GM12878 (cell line): ENCODE measurements around the gene EAF1. TPM values are rescaled to one million over a fixed set of nuclear protein-coding genes. Genes with fewer than 3 reads are reported as not detected.

Experiments used
- ATAC-seq: fragments of 200-7000 bp; cut with Tn5 transposase; 3 replicates; pipeline ENCODE4 v1.9.1; 2020; ENCODE audit warnings: mild to moderate bottlenecking, moderate library complexity
- BruUV-seq: library from RNA; stranded (reverse); fragments of 400-500 nt; replicated peaks from 2 replicates; lab custom pipeline; 2021; lab: Mats Ljungman, UMichigan
- CTCF ChIA-PET: fragments of 300-600 bp; sonication (Branson Sonifier 250); formaldehyde crosslinking; extraction: SDS; loops from one replicate; lab custom pipeline; 2021; ENCODE audit warnings: inconsistent platforms; lab: Yijun Ruan, JAX
- POLR2A ChIA-PET: fragments of 350-600 bp; formaldehyde crosslinking; extraction: SDS; loops from one replicate; lab custom pipeline; 2021; ENCODE audit warnings: inconsistent platforms; lab: Charles Lee
- RAD21 ChIA-PET: fragments of 300-600 bp; sonication (Branson Sonifier 250); formaldehyde crosslinking; loops from one replicate; lab custom pipeline; 2023; ENCODE audit warnings: antibody characterized with exemption; ENCODE audit not compliant: unreplicated experiment; lab: Charles Lee
- SMC1A ChIA-PET: fragments of 300-600 bp; sonication (Branson Sonifier 250); formaldehyde crosslinking; loops from one replicate; lab custom pipeline; 2023; ENCODE audit not compliant: unreplicated experiment, uncharacterized antibody; lab: Charles Lee
- DNase-seq: peaks from one replicate; pipeline ENCODE4 v3.0.0-alpha.2; 2011; ENCODE audit warnings: low read depth, low spot score
- FAIRE-seq: peaks from 3 replicates; lab custom pipeline; 2011; peaks lifted over from hg19 to GRCh38; lab: Jason Lieb, UNC
- H2AFZ ChIP-seq: 2 replicates; pipeline ENCODE4 v1.6.0; 2011; ENCODE audit warnings: low read depth, low read length, control low read depth; ENCODE audit not compliant: control insufficient read depth
- H3K27ac ChIP-seq: 2 replicates; pipeline ENCODE4 v1.5.1; 2011; ENCODE audit warnings: control low read depth; ENCODE audit not compliant: control insufficient read depth, insufficient read depth
- H3K27me3 ChIP-seq, 2 experiments: replicated peaks in 1 of 2; 2 replicates each; pipeline versions ENCODE4 v1.6.0 to v1.6.1; 2011; ENCODE audit warnings: low read length in 1 of 2; ENCODE audit not compliant: control insufficient read depth in 2 of 2, insufficient read depth in 2 of 2
- H3K36me3 ChIP-seq, 2 experiments: 2 replicates each; pipeline ENCODE4 v1.5.1; 2011; ENCODE audit warnings: low read length in 1 of 2; ENCODE audit not compliant: control insufficient read depth in 2 of 2, insufficient read depth in 2 of 2
- H3K4me1 ChIP-seq: 2 replicates; pipeline ENCODE4 v1.6.1; 2011; ENCODE audit warnings: mild to moderate bottlenecking, low read length, moderate library complexity, mixed read lengths; ENCODE audit not compliant: control insufficient read depth, insufficient read depth
- H3K4me2 ChIP-seq: 2 replicates; pipeline ENCODE4 v1.6.0; 2011; ENCODE audit warnings: control low read depth; ENCODE audit not compliant: control insufficient read depth, insufficient read depth
- H3K4me3 ChIP-seq: fragments of 200-600 bp; sonication (generic); 2 replicates; pipeline ENCODE4 v1.5.1; 2016
- H3K79me2 ChIP-seq: 2 replicates; pipeline ENCODE4 v1.6.0; 2011; ENCODE audit warnings: low read length; ENCODE audit not compliant: control insufficient read depth, insufficient read depth
- H3K9ac ChIP-seq: 2 replicates; pipeline ENCODE4 v1.8.0; 2011; ENCODE audit warnings: low read length, control low read depth, mixed read lengths; ENCODE audit not compliant: control insufficient read depth, insufficient read depth
- H3K9me3 ChIP-seq: replicated peaks from 3 replicates; pipeline ENCODE4 v1.5.1; 2011; ENCODE audit warnings: mild to moderate bottlenecking, low read length; ENCODE audit not compliant: control insufficient read depth, insufficient read depth
- H4K20me1 ChIP-seq: 2 replicates; pipeline ENCODE4 v1.6.0; 2011; ENCODE audit not compliant: control insufficient read depth, insufficient read depth
- FOS ChIP-seq: IDR thresholded peaks from 3 replicates; pipeline ENCODE4 v1.6.1; 2011; ENCODE audit warnings: borderline replicate concordance; ENCODE audit not compliant: insufficient read length; ENCODE audit errors: extremely low read depth
- IRF4 ChIP-seq: IDR thresholded peaks from 2 replicates; pipeline ENCODE4 v1.6.1; 2011; ENCODE audit warnings: low read depth, low read length
- KAT2A ChIP-seq: conservative IDR thresholded peaks from 2 replicates; pipeline ENCODE4 v1.6.1; 2011; ENCODE audit warnings: low read depth, low read length; ENCODE audit not compliant: control insufficient read depth
- KDM1A ChIP-seq: fragments of 200-600 bp; sonication (generic); IDR thresholded peaks from 2 replicates; pipeline ENCODE4 v1.6.1; 2016; ENCODE audit warnings: borderline replicate concordance
- MLLT1 ChIP-seq: fragments of 450-650 bp; IDR thresholded peaks from 2 replicates; pipeline ENCODE4 v1.6.1; 2016; ENCODE audit warnings: mild to moderate bottlenecking
- SKIL ChIP-seq: fragments of 450-650 bp; IDR thresholded peaks from 2 replicates; pipeline ENCODE4 v1.6.1; 2017; ENCODE audit warnings: mild to moderate bottlenecking, low read depth, inconsistent platforms; ENCODE audit not compliant: poor library complexity, severe bottlenecking
- SMARCA5 ChIP-seq: fragments of 450-650 bp; IDR thresholded peaks from 2 replicates; pipeline ENCODE4 v1.6.1; 2017; ENCODE audit warnings: mild to moderate bottlenecking
- STAT3 ChIP-seq: IDR thresholded peaks from 2 replicates; pipeline ENCODE4 v1.6.1; 2011; ENCODE audit warnings: low read depth, low read length, improper control_type of control experiment
- TCF12 ChIP-seq: IDR thresholded peaks from 2 replicates; pipeline ENCODE4 v1.6.1; 2011; ENCODE audit warnings: low read depth, mild to moderate bottlenecking, low read length
- TCF7 ChIP-seq: IDR thresholded peaks from 2 replicates; pipeline ENCODE4 v1.6.1; 2014; ENCODE audit warnings: antibody characterized with exemption, borderline replicate concordance
- WGBS: methylation state at CpG from one replicate; pipeline ENCODE4 v1.1.6; 2016; ENCODE audit warnings: low lambda C conversion rate; ENCODE audit not compliant: insufficient replicate concordance, insufficient coverage; ENCODE audit errors: missing lambda C conversion rate; 5-methylcytosine and 5-hydroxymethylcytosine counted together
- in situ Hi-C: fragments of 300-500 bp; cut with MboI; formaldehyde crosslinking; loops from 9 replicates; pipeline ENCODE4 v1.14.3; 2018; ENCODE audit warnings: mixed read lengths
- intact Hi-C: fragments of 100-400 bp; cut with micrococcal nuclease; formaldehyde crosslinking; loops from one replicate; pipeline ENCODE4 v1.14.2; 2022; ENCODE audit not compliant: unreplicated experiment
- polyA plus RNA-seq, 11 experiments: library from polyadenylated mRNA; depleted of rRNA in 4 of 11; unstranded in 6 of 11; stranded (reverse) in 5 of 11; fragments of >200 nt; fragmentation: Nextera tagmentation in 4 of 11; fragmentation: Illumina TruSeq in 1 of 11; extraction: Ambion mirVana in 4 of 11; extraction: Trizol in 1 of 11; gene quantifications; 1 replicate in 1 of 11; 2 replicates in 10 of 11; pipeline versions ENCODE4 v1.2.1 to v1.2.3, GENCODE V29; 2011 to 2016; ENCODE audit warnings: inconsistent platforms in 2 of 11, missing spikeins in 2 of 11, low read depth in 1 of 11
- total RNA-seq, 4 experiments: library from RNA; depleted of rRNA in 3 of 4; stranded (reverse); fragments of >200 nt in 3 of 4; fragmentation: Illumina TruSeq in 1 of 4; extraction: Trizol in 1 of 4; gene quantifications; 2 replicates each; pipeline versions ENCODE4 v1.2.1 to v1.2.3, GENCODE V29; 2013 to 2021

EAF1 gene
- total and polyA plus RNA-seq, 10 of the 15 experiments (the other 5 are each of a cell fraction or from before 2014, with no cell fraction given), result 6.8 to 21.6 (median 15.6) TPM

GRCh38 chr3:15431256-15431837, 3.9 kb downstream of the EAF1 start:
- intact Hi-C loops (no loop called here), in situ Hi-C loops (no loop called here)
- ChIA-PET POLR2A (no interaction called here), RAD21 (interaction anchor here (0.8 to 2.3 kb wide), 5 partner anchors 36 to 229 kb away, joined by 3 to 12 read pairs (median 4); no protein-coding TSS in a partner anchor), SMC1A (interaction anchor here (0.9 to 4.0 kb wide), 18 partner anchors 9 to 228 kb away, joined by 3 to 26 read pairs (median 4); no protein-coding TSS in a partner anchor), CTCF (interaction anchor here (0.5 to 2.9 kb wide), 10 partner anchors 26 to 966 kb away, joined by 3 to 28 read pairs (median 6); partner anchors contain the start of gene CAPN7)
- peaks cover 38% of the 10 kb centered on the region for H3K79me2 ChIP-seq
- H3K27ac ChIP-seq, result 0 out of 2 replicates have a peak overlapping the region, but pooled peaks have one; percentile 10
- no peak for ATAC-seq
- TF ChIP-seq IRF4, result no peak
- TF ChIP-seq SKIL, result no peak
- TF ChIP-seq MLLT1, result no peak
- TF ChIP-seq SMARCA5, result no peak
- TF ChIP-seq TCF12, result no peak
- no peak for TF ChIP-seq KAT2A
- no peak for TF ChIP-seq FOS
- no peak for TF ChIP-seq KDM1A
- no peak for TF ChIP-seq STAT3
- no peak for TF ChIP-seq TCF7
- DNase-seq, result no peak
- H3K27me3 ChIP-seq, result no peaks in the 10 kb centered on the region
- peak overlapping the region; percentile 39 for H3K4me2 ChIP-seq
- no peaks in the 10 kb centered on the region for H3K9me3 ChIP-seq
- FAIRE-seq, result no peak
- no TSS peak for BruUV-seq
- no peaks in the 10 kb centered on the region; the same call in 1 of the 2 replicates for H3K4me1 ChIP-seq
- H3K4me3 ChIP-seq, result 0 out of 2 replicates have a peak overlapping the region, but pooled peaks have one; percentile 11
- H4K20me1 ChIP-seq, result no peaks in the 10 kb centered on the region; the same call in 1 of the 2 replicates
- 85% methylated on average over 3 of the region's 3 CpGs for WGBS
- H3K36me3 ChIP-seq, result peaks cover 6 to 28% of the 10 kb centered on the region in 2 experiments
- H2AFZ ChIP-seq, result no peak overlapping the region
- H3K9ac ChIP-seq, result no peak overlapping the region
